ENCODE data around the gene MTHFD1L.

MTHFD1L gene

GRCh38 chr6:150936021-150936555, 70.6 kb downstream of the MTHFD1L start:
- no peaks in the 10 kb centered on the region for H3K9me3 ChIP-seq (ENCODE audit: control insufficient read depth, low read length)
- no peaks in the 10 kb centered on the region for H3K27me3 ChIP-seq (ENCODE audit: control insufficient read depth, insufficient read depth, low read length)
- no peak overlapping the region for H3K27ac ChIP-seq
- H3K4me1 ChIP-seq: no peaks in the 10 kb centered on the region
- no peak overlapping the region for H3K4me3 ChIP-seq (ENCODE audit: low read depth, low read length)
- no peak for TF ChIP-seq CTCF (IDR thresholded peaks at IDR 0.05)
- no peak overlapping the region for H3K9ac ChIP-seq
- H2AFZ ChIP-seq: no peak overlapping the region
- no peak overlapping the region for H3K4me2 ChIP-seq (ENCODE audit: low read length)
- no peaks in the 10 kb centered on the region for H3K36me3 ChIP-seq (ENCODE audit: control insufficient read depth, insufficient read depth, low read length)
- H3K79me2 ChIP-seq: no peaks in the 10 kb centered on the region

- H3K9me3 ChIP-seq (ENCODE audit: control insufficient read depth, low read length): no peaks in the 10 kb centered on the region
- no peak overlapping the region for H2AFZ ChIP-seq
- no peak for TF ChIP-seq CTCF (IDR thresholded peaks at IDR 0.05)
- H3K4me1 ChIP-seq: no peaks in the 10 kb centered on the region
- H3K79me2 ChIP-seq: no peaks in the 10 kb centered on the region
- H3K27ac ChIP-seq: no peak overlapping the region
- no peaks in the 10 kb centered on the region for H3K36me3 ChIP-seq (ENCODE audit: control insufficient read depth, insufficient read depth, low read length)
- no peak overlapping the region for H3K4me3 ChIP-seq (ENCODE audit: low read depth, low read length)
- no peak overlapping the region for H3K9ac ChIP-seq
- no peaks in the 10 kb centered on the region for H3K27me3 ChIP-seq (ENCODE audit: control insufficient read depth, insufficient read depth, low read length)
- H3K4me2 ChIP-seq (ENCODE audit: low read length): no peak overlapping the region
These were observed 71.8 kb downstream of the MTHFD1L start for GRCh38 chr6:150937132-150937906.

- no peak overlapping the region for H2AFZ ChIP-seq
- TF ChIP-seq CTCF (IDR thresholded peaks at IDR 0.05): no peak
- H3K9me3 ChIP-seq (ENCODE audit: control insufficient read depth, low read length): no peaks in the 10 kb centered on the region
- H3K36me3 ChIP-seq (ENCODE audit: control insufficient read depth, insufficient read depth, low read length): no peaks in the 10 kb centered on the region
- H3K9ac ChIP-seq: no peak overlapping the region
- H3K79me2 ChIP-seq: no peaks in the 10 kb centered on the region
- H3K27ac ChIP-seq: no peak overlapping the region
- H3K4me3 ChIP-seq (ENCODE audit: low read depth, low read length): no peak overlapping the region
- H3K4me2 ChIP-seq (ENCODE audit: low read length): no peak overlapping the region
- H3K4me1 ChIP-seq: no peaks in the 10 kb centered on the region
- H3K27me3 ChIP-seq (ENCODE audit: control insufficient read depth, insufficient read depth, low read length): no peaks in the 10 kb centered on the region
These were observed 73.9 kb downstream of the MTHFD1L start for GRCh38 chr6:150939399-150939798.

GRCh38 chr6:150940941-150941340, 75.4 kb downstream of the MTHFD1L start:
- H3K9me3 ChIP-seq (ENCODE audit: control insufficient read depth, low read length): no peaks in the 10 kb centered on the region
- no peak overlapping the region for H3K4me2 ChIP-seq (ENCODE audit: low read length)
- H3K4me3 ChIP-seq (ENCODE audit: low read depth, low read length): no peak overlapping the region
- no peak overlapping the region for H2AFZ ChIP-seq
- no peak for TF ChIP-seq CTCF (IDR thresholded peaks at IDR 0.05)
- no peaks in the 10 kb centered on the region for H3K79me2 ChIP-seq
- no peak overlapping the region for H3K9ac ChIP-seq
- H3K36me3 ChIP-seq (ENCODE audit: control insufficient read depth, insufficient read depth, low read length): no peaks in the 10 kb centered on the region
- H3K27me3 ChIP-seq (ENCODE audit: control insufficient read depth, insufficient read depth, low read length): no peaks in the 10 kb centered on the region
- H3K27ac ChIP-seq: no peak overlapping the region
- H3K4me1 ChIP-seq: no peaks in the 10 kb centered on the region

- TF ChIP-seq CTCF (IDR thresholded peaks at IDR 0.05): no peak
These were observed 84.0 kb downstream of the MTHFD1L start for GRCh38 chr6:150949526-150949925.

More at GRCh38 chr6:150949526-150949925, 84.0 kb downstream of the MTHFD1L start:
- H3K9ac ChIP-seq: no peak overlapping the region
- H3K79me2 ChIP-seq: no peaks in the 10 kb centered on the region
- H3K27ac ChIP-seq: no peak overlapping the region
- no peak overlapping the region for H3K4me3 ChIP-seq (ENCODE audit: low read depth, low read length)
- H3K36me3 ChIP-seq (ENCODE audit: control insufficient read depth, insufficient read depth, low read length): no peaks in the 10 kb centered on the region
- no peaks in the 10 kb centered on the region for H3K27me3 ChIP-seq (ENCODE audit: control insufficient read depth, insufficient read depth, low read length)
- H2AFZ ChIP-seq: no peak overlapping the region
- no peaks in the 10 kb centered on the region for H3K4me1 ChIP-seq
- no peak overlapping the region for H3K4me2 ChIP-seq (ENCODE audit: low read length)
- no peaks in the 10 kb centered on the region for H3K9me3 ChIP-seq (ENCODE audit: control insufficient read depth, low read length)

All from parathyroid adenoma (tissue), 2 donors.